Mesothelial cell of epicardium (in vitro differentiated cells): Measurements from ENCODE around the gene ABHD1. TPM values are rescaled to one million over a fixed set of nuclear protein-coding genes. Genes with fewer than 3 reads are reported as not detected.

Experiments
- DNase-seq, 2 experiments: peaks; one replicate each; pipeline ENCODE4 v3.0.0; 2021; ENCODE audit warnings: low spot score in 2 of 2; ENCODE audit not compliant: unreplicated experiment in 2 of 2
- H3K27ac Mint-ChIP-seq: 2 replicates; pipeline ENCODE4 v1.8.0; 2021; ENCODE audit warnings: mixed read lengths
- H3K27me3 Mint-ChIP-seq: 2 replicates; pipeline ENCODE4 v1.8.0; 2021; ENCODE audit warnings: low read depth, mixed read lengths
- H3K36me3 Mint-ChIP-seq: 2 replicates; pipeline ENCODE4 v1.8.0; 2021; ENCODE audit warnings: mixed read lengths
- H3K4me1 Mint-ChIP-seq: 2 replicates; pipeline ENCODE4 v1.8.0; 2021; ENCODE audit warnings: mixed read lengths
- H3K4me3 Mint-ChIP-seq: 2 replicates; pipeline ENCODE4 v1.8.0; 2021; ENCODE audit warnings: mild to moderate bottlenecking, moderate library complexity, mixed read lengths
- H3K9me3 Mint-ChIP-seq: 2 replicates; pipeline ENCODE4 v1.8.0; 2021; ENCODE audit warnings: mixed read lengths
- total RNA-seq: library from RNA; stranded (reverse); gene quantifications from 3 replicates; pipeline ENCODE4 v1.2.1, GENCODE V29; 2021
- TF ChIP-seq, protein P1 (sequence below): fragments of 200-600 bp; sonication (generic); IDR thresholded peaks from one replicate; pipeline ENCODE4 v1.5.0; 2021; ENCODE audit warnings: antibody characterized with exemption; ENCODE audit not compliant: unreplicated experiment

Gene ABHD1
- total RNA-seq, 1 donor from 2014 or later, result 1.5 TPM

GRCh38 chr2:27091746-27092695 is 31.6 kb upstream of the ABHD1 start:
- TF ChIP-seq, protein P1, sequence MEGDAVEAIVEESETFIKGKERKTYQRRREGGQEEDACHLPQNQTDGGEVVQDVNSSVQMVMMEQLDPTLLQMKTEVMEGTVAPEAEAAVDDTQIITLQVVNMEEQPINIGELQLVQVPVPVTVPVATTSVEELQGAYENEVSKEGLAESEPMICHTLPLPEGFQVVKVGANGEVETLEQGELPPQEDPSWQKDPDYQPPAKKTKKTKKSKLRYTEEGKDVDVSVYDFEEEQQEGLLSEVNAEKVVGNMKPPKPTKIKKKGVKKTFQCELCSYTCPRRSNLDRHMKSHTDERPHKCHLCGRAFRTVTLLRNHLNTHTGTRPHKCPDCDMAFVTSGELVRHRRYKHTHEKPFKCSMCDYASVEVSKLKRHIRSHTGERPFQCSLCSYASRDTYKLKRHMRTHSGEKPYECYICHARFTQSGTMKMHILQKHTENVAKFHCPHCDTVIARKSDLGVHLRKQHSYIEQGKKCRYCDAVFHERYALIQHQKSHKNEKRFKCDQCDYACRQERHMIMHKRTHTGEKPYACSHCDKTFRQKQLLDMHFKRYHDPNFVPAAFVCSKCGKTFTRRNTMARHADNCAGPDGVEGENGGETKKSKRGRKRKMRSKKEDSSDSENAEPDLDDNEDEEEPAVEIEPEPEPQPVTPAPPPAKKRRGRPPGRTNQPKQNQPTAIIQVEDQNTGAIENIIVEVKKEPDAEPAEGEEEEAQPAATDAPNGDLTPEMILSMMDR, result no peak
- Mint-ChIP-seq H3K9me3 (no peaks in the 10 kb centered on the region), H3K4me1 (peaks cover 11% of the 10 kb centered on the region), H3K36me3 (no peaks in the 10 kb centered on the region), H3K4me3 (no peak overlapping the region), H3K27me3 (peaks cover 13% of the 10 kb centered on the region), H3K27ac (no peak overlapping the region)
- no peak for DNase-seq

DNA sequence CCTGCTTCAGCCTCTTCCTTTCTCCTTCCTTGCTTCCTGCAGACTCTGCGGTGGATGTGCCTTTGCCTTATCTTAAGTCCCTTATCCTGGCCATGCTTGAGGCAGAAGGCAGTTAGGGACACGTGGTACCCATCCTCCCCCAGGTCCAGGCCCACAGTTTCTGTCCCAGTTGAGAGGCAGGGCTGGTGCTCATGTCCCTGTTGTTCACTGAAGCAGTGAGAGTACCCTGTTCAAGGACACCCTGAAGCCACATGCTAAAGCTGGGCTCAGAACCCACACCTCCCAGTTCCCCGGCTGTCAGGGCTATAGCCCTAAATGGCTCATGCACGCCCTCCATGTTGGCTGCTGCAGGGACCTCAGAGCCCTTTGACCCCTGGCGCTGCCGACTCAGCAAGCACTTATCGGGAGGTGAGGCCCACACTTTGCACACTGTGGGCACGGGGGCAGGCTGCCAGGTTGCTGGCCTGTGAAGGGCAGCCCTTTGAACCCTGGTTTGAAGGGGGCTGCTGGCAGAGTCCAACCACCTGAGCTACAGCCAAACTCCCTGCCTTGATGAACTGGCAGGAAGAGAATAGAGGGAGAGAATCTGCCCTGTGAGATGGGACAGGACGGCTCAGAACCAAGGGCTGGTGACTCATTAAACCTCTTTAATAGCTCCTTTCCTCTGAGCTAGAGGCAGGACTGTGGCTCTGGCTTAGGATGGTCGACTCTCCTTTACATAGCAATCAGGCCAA is 30.8 kb upstream of the ABHD1 start:
- H3K4me1 Mint-ChIP-seq, result peaks cover 9% of the 10 kb centered on the region
- H3K27ac Mint-ChIP-seq, result no peak overlapping the region
- TF ChIP-seq, protein P1, result no peak
- H3K4me3 Mint-ChIP-seq, result no peak overlapping the region
- H3K27me3 Mint-ChIP-seq, result peaks cover 7% of the 10 kb centered on the region
- no peaks in the 10 kb centered on the region for H3K9me3 Mint-ChIP-seq
- DNase-seq, result no peak
- no peaks in the 10 kb centered on the region for H3K36me3 Mint-ChIP-seq

DNA sequence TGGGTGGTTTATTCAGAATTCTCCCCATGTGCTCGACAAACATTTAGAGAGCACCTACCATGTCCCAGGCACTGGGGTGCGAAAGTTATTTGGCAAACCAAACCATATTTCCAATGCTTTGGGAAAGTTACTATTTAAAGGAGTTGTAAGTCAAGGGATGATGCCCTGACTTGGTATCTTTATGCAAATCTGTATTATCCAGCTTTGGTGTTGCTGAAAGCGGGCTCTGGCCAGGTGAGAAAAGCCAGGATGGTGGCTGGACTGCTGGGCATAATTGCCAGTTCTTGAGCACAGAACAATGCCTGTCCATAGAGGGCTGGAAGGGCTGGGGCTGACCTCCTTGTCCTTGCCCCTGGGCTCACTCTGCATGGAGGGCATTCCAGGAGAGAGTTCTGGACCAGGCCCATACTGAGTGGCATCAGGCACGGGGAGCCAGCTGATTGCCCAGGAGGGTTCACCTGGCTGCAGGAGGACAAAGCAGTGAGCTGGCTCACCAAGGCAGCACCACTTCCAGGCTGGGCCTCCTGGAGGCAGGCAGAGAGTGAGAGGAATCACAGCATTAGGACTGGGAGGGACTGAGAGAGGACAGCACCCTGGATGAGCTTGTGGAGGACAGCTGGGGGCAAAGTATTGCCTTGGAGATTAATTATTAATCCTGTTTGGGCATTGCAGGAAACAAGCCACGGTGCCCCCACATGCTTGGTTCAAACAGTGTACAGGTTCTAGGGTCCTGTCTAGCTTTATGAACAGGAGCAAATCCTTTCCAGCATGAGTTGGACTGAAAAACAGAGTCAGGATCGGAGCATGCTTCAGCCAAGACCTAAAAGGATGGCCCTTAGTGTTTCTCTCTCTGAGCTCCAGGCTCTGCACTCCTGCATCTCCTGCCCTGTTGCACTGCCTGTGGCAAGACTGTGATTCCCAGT is 29.9 kb upstream of the ABHD1 start:
- TF ChIP-seq, protein P1, result no peak
- no peak overlapping the region for H3K27ac Mint-ChIP-seq
- H3K27me3 Mint-ChIP-seq, result peaks cover 1% of the 10 kb centered on the region
- peaks cover 9% of the 10 kb centered on the region for H3K4me1 Mint-ChIP-seq
- no peak for DNase-seq
- H3K9me3 Mint-ChIP-seq, result no peaks in the 10 kb centered on the region
- H3K36me3 Mint-ChIP-seq, result no peaks in the 10 kb centered on the region
- no peak overlapping the region for H3K4me3 Mint-ChIP-seq

GRCh38 chr2:27094353-27094984 is 29.1 kb upstream of the ABHD1 start:
- Mint-ChIP-seq H3K36me3 (no peaks in the 10 kb centered on the region), H3K4me3 (no peak overlapping the region), H3K27me3 (no peaks in the 10 kb centered on the region), H3K9me3 (no peaks in the 10 kb centered on the region), H3K27ac (no peak overlapping the region), H3K4me1 (peaks cover 9% of the 10 kb centered on the region)
- TF ChIP-seq, protein P1, result no peak
- DNase-seq, result no peak

DNA sequence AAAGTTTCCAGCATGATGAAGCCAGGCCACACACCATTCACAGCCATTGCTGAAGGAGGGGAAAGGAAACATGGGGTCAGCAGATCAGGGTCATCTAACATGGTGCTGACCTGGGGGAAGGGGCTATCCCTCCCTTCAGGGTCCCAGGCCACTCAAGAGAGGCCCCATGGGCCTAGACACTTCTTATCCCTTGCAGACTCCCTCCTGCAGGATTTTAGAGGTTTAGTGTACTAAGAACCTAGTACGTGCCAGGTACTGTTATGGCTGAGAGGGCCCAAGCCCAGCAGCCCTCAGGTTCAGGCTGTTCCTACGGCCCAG is 28.2 kb upstream of the ABHD1 start:
- TF ChIP-seq, protein P1, result no peak
- Mint-ChIP-seq H3K27ac (peak overlapping the region; percentile 26), H3K36me3 (no peaks in the 10 kb centered on the region), H3K9me3 (no peaks in the 10 kb centered on the region), H3K27me3 (no peaks in the 10 kb centered on the region), H3K4me3 (peak overlapping the region; percentile 71), H3K4me1 (peaks cover 9% of the 10 kb centered on the region)
- DNase-seq, result no peak
